Stimulated activated CD8-positive, alpha-beta memory T cell treated with anti-CD3 and anti-CD28 coated beads, Interleukin-12 subunit alpha, Interleukin-12 subunit beta, amount 100 ng/mL, for 1 hour (primary cell): ENCODE measurements around the gene CREB3L4.
A peak's percentile ranks its signal among the peaks of the same experiment; 100 is the strongest.
"Not testable (repeated sequence)": the region's sequence is repeated elsewhere in the genome, so short reads cannot be mapped to it uniquely, and the experiment has no call there.

Experiments
- DNase-seq: peaks from one replicate; pipeline ENCODE4 v3.0.0-alpha.2; 2020; ENCODE audit warnings: low read depth

The CREB3L4 gene

GRCh38 chr1:153959454-153959853, 8.2 kb upstream of the CREB3L4 start:
- no peak for DNase-seq

DNA sequence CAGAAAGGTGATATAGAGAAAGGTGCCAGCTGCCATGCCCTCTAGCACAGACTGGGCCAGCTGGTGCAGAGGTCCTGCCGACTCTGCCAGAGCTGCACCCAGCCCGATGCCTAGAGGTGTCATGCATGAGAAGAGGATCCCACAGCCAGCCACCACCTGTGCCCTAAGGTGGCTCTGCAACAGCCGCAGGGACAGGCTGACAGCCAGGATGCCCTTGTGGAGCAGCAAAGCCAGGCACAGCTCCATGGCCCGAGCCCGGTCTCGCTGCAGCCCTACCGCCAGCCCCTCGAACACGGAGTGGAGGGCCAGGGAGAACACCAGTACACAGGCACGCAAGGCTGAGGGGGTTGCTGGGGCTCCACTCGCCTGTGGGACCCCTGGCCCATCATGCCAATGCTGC, 7.5 kb upstream of the CREB3L4 start:
- DNase-seq: no peak

GRCh38 chr1:153961421-153961820, 6.3 kb upstream of the CREB3L4 start:
- no peak for DNase-seq

GRCh38 chr1:153962088-153963029, 5.3 kb upstream of the CREB3L4 start:
- no peak for DNase-seq

GRCh38 chr1:153963030-153963849, 4.5 kb upstream of the CREB3L4 start, which contains the start of gene SLC39A1:
SLC39A1 (minus strand) TSS chr1:153963537; CDS start chr1:153962715, 822 bp downstream.
- DNase-seq: peak; percentile 90

DNA sequence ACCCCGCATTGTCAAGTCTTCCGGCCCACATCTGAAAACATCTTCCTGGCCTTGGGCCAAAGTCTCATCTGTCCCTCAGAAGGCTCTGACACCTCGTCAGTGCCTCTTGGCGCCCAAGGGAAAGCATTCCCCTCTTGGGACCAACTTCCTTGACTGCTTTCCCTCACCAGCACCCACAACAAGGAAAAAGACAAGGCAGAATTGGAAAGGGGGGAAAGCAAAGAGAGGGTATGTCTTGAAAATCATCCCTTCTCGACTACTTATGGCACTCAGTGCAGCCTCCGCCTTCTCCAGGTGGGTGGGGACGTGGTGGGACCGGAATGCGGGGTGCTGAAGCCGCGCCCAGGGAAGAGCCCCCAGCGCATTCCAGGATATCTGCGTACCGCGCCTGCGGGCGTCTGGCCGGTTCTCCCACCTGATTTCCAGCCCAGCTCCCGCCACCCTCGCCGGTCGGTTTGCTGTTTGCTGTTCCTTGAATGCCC, 3.8 kb upstream of the CREB3L4 start:
- no peak for DNase-seq

- DNase-seq: no peak
Measured at GRCh38 chr1:153968000-153968363, 280 bp downstream of the CREB3L4 start.

- DNase-seq: no peak
Measured at GRCh38 chr1:153968408-153968807, 706 bp downstream of the CREB3L4 start.

- no peak for DNase-seq
Measured at GRCh38 chr1:153968972-153969371, 1.3 kb downstream of the CREB3L4 start.

DNA sequence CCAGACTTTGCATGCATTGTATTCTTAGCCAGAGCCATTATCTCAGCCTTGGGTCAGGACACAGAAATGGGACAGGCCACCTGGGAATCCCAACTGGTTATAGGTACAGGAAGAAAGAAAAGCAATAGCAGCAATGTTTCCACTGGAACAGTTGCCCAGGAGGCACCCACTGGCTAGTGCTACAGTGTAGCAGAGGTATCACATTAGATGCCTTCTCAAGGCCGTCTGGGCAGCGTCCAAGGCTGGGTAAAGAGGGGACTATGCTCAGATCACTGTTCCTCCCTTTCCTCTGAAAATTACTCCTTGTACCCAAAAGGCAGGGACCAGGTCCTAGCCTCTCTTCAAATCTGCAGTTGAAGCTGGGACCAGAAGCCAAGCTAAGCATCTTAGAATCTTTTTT, 2.6 kb downstream of the CREB3L4 start:
- DNase-seq: no peak

DNA sequence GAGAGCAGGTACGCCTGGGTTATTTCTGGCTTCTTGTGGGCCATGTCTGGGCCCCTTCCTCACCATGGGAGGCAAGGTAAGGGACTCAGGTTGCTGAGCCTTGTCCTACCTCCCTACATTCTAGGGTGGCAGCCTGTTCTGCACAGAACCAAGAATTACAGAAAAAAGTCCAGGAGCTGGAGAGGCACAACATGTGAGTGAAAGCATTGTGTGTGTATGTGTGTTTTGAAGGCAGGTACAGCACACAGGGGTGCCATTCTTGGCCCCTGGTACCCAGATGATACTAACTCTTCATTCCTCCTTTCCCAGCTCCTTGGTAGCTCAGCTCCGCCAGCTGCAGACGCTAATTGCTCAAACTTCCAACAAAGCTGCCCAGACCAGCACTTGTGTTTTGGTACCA, 5.4 kb downstream of the CREB3L4 start:
- DNase-seq: no peak

DNA sequence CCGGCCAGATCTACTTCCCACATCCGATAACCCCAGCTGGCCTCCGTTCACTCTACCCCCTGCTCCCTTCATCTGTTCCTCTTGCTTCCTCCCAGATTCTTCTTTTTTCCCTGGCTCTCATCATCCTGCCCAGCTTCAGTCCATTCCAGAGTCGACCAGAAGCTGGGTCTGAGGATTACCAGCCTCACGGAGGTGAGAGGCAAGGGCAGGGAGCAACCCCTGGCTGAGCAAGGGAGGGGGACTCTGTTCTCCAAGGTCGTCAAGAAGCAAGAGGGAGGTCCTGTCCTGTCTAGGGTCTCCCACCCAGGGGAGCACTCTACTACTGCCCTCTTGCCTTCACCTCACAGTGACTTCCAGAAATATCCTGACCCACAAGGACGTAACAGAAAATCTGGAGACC, 5.8 kb downstream of the CREB3L4 start:
- no peak for DNase-seq

DNA sequence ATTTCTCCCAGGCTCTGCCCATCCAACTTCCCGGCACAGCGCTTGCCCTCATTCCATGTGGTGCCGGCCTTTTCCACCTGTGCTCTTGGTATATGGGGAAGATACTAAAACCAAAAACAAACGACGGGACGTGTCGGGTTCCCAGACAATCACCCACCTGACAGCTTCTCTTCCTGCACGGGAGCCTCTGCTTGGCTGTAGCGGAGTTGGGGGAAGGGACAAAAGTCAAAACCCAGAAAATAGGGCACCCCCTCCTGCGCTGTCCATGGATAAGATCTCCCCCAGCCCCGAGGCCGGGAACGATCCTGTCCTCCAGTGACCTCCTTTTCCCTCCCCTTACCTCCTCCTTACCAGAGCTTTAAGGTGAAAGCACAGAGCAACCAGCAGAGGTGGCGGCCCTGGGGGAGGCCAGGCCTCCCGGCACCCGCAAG, 9.1 kb downstream of the CREB3L4 start:
- DNase-seq: no peak

GRCh38 chr1:153977250-153978240, 9.8 kb downstream of the CREB3L4 start, which contains the start of gene JTB:
JTB (minus strand) TSS chr1:153977674; CDS start chr1:153977252, 422 bp downstream.
- DNase-seq: peak; percentile 78

GRCh38 chr1:153978274-153978909, 10.7 kb downstream of the CREB3L4 start:
- DNase-seq: no peak

DNA sequence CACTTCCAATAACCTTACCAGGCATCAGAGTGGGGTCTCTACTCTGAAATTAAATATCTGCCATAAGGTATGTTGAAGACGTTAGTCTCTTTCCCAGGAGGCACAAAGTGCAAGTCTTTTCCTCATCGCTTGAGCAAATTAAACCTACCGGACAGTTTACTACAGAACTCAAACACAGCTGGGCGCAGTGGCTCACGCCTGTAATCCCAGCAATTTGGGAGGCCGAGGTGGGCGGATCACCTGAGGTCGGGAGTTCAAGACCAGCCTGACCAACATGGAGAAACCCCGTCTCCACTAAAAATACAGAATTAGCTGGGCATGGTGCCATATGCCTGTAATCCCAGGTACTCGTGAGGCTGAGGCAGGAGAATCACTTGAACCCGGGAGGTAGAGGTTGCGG, 11.4 kb downstream of the CREB3L4 start:
- DNase-seq: not testable (repeated sequence)

- not testable (repeated sequence) for DNase-seq
Measured at GRCh38 chr1:153981735-153982134, 14.0 kb downstream of the CREB3L4 start.

GRCh38 chr1:153984123-153984894, 16.6 kb downstream of the CREB3L4 start:
- DNase-seq: no peak

DNA sequence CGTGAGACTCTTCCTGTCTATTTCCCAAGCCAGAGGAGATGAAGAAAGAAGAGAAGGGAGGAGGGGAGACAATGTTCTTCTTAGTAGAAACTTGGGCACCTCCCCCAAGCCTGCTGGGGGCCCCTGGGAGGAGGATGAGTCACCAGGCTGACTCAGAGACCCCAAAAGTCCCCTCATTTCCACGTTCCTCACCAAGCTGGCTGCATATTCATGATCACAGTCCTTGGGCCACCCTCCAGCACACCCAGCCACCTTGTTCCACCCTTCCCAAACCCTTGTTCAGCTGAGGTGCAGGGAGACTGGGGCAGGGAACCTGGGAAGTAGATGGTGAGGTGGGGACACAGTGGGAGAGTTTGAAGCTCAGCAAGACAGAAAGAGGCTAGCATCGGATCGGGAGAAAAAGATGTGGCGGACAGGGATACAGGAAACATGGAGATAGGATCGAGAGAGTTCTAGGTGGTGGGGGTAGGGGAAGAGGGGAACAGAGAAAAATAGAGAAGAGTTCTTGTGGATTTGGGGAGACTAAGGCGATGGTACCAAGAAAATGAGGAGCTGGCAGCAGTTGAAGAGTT, 17.7 kb downstream of the CREB3L4 start:
- DNase-seq: no peak
